Neuronal stem cell (in vitro differentiated cells): ENCODE results near the gene RBP7.

ENCODE experiments used
- DNase-seq: peaks from one replicate; pipeline ENCODE4 v3.0.0-alpha.2; 2013; ENCODE audit warnings: low spot score
- H2AFZ ChIP-seq: one replicate; pipeline ENCODE4 v1.6.1; 2013; ENCODE audit warnings: mild to moderate bottlenecking, low read length, inconsistent platforms
- H2AK5ac ChIP-seq: 2 replicates; pipeline ENCODE4 v1.6.1; 2013; ENCODE audit warnings: low read depth, mild to moderate bottlenecking, inconsistent platforms, low read length, moderate library complexity, mixed read lengths
- H2BK120ac ChIP-seq: 2 replicates; pipeline ENCODE4 v1.6.1; 2013; ENCODE audit warnings: low read depth, mild to moderate bottlenecking, inconsistent platforms, low read length, moderate library complexity, mixed read lengths
- H2BK12ac ChIP-seq: one replicate; pipeline ENCODE4 v1.6.1; 2013; ENCODE audit warnings: low read length, inconsistent platforms
- H2BK15ac ChIP-seq: 2 replicates; pipeline ENCODE4 v1.6.1; 2013; ENCODE audit warnings: mild to moderate bottlenecking, low read length, inconsistent platforms, mixed read lengths
- H2BK5ac ChIP-seq: one replicate; pipeline ENCODE4 v1.6.1; 2013; ENCODE audit warnings: inconsistent platforms, mild to moderate bottlenecking, low read length, moderate library complexity
- H3K14ac ChIP-seq: one replicate; pipeline ENCODE4 v1.6.1; 2013; ENCODE audit warnings: low read length, inconsistent platforms
- H3K18ac ChIP-seq: 2 replicates; pipeline ENCODE4 v1.6.1; 2013; ENCODE audit warnings: low read length, inconsistent platforms
- H3K23ac ChIP-seq: 2 replicates; pipeline ENCODE4 v1.6.1; 2013; ENCODE audit warnings: low read depth, mild to moderate bottlenecking, mixed read lengths, low read length, inconsistent platforms; ENCODE audit not compliant: poor library complexity
- H3K27ac ChIP-seq: replicated peaks from 3 replicates; pipeline ENCODE4 v1.5.1; 2013; ENCODE audit warnings: low read length, inconsistent platforms
- H3K27me3 ChIP-seq, 3 experiments: 2 replicates each; pipeline ENCODE4 v1.6.1; 2013; ENCODE audit warnings: low read length in 3 of 3, mild to moderate bottlenecking in 2 of 3, inconsistent platforms in 1 of 3, low read depth in 1 of 3, mixed read lengths in 1 of 3, moderate library complexity in 1 of 3; ENCODE audit not compliant: control insufficient read depth in 3 of 3, insufficient read depth in 3 of 3
- H3K36me3 ChIP-seq, 2 donors: replicated peaks in 1 of 2; 2 replicates each; pipeline ENCODE4 v1.6.1; 2013; ENCODE audit warnings: low read length in 2 of 2; ENCODE audit not compliant: control insufficient read depth in 2 of 2, insufficient read depth in 2 of 2
- H3K4ac ChIP-seq: 2 replicates; pipeline ENCODE4 v1.6.1; 2013; ENCODE audit warnings: inconsistent platforms, mild to moderate bottlenecking, low read length, moderate library complexity
- H3K4me1 ChIP-seq, 2 donors: 1 replicate in 1 of 2; 2 replicates in 1 of 2; pipeline ENCODE4 v1.6.1; 2013; ENCODE audit warnings: low read length in 2 of 2, low read depth in 1 of 2; ENCODE audit not compliant: control insufficient read depth in 2 of 2, insufficient read depth in 1 of 2
- H3K4me2 ChIP-seq: one replicate; pipeline ENCODE4 v1.6.1; 2013; ENCODE audit warnings: mild to moderate bottlenecking, low read length, inconsistent platforms; ENCODE audit not compliant: insufficient read depth, poor library complexity, severe bottlenecking
- H3K4me3 ChIP-seq, 2 donors: 2 replicates each; pipeline ENCODE4 v1.5.1; 2013; ENCODE audit warnings: low read length in 2 of 2, mild to moderate bottlenecking in 2 of 2, inconsistent platforms in 1 of 2, moderate library complexity in 1 of 2
- H3K79me1 ChIP-seq: one replicate; pipeline ENCODE4 v1.6.1; 2013; ENCODE audit warnings: low read depth, mild to moderate bottlenecking, inconsistent platforms, low read length, moderate library complexity
- H3K9ac ChIP-seq: one replicate; pipeline ENCODE4 v1.6.1; 2013; ENCODE audit warnings: mild to moderate bottlenecking, low read depth, low read length, inconsistent platforms; ENCODE audit not compliant: poor library complexity
- H3K9me3 ChIP-seq, 2 donors: replicated peaks in 1 of 2; 2 replicates each; pipeline versions ENCODE3 to v1.6.1; 2013; ENCODE audit warnings: low read length in 2 of 2, mild to moderate bottlenecking in 2 of 2, inconsistent platforms in 1 of 2, low read depth in 1 of 2, mixed read lengths in 1 of 2, moderate library complexity in 1 of 2; ENCODE audit not compliant: control insufficient read depth in 2 of 2, insufficient read depth in 1 of 2
- H4K8ac ChIP-seq: one replicate; pipeline ENCODE4 v1.6.1; 2013; ENCODE audit warnings: low read depth, mild to moderate bottlenecking, inconsistent platforms, low read length, moderate library complexity
- H4K91ac ChIP-seq: one replicate; pipeline ENCODE4 v1.6.1; 2013; ENCODE audit warnings: low read length, low read depth, mild to moderate bottlenecking, inconsistent platforms; ENCODE audit not compliant: poor library complexity
- WGBS, 2 donors: extraction: QIAGEN DNeasy Blood & Tissue Kit; methylation state at CpG; one replicate each; pipeline ENCODE4 v1.1.7; 2013; ENCODE audit warnings: missing lambda C conversion rate in 2 of 2, mixed read lengths in 1 of 2; ENCODE audit not compliant: insufficient read length in 2 of 2, insufficient replicate concordance in 1 of 2; ENCODE audit errors: extremely low coverage in 2 of 2; 5-methylcytosine and 5-hydroxymethylcytosine counted together

RBP7 gene

GRCh38 chr1:9990944-9991343 is 6.1 kb upstream of the RBP7 start:
- H3K23ac ChIP-seq, result no peak overlapping the region
- H3K4me2 ChIP-seq, result no peak overlapping the region
- H2BK120ac ChIP-seq, result no peak overlapping the region
- DNase-seq, result no peak
- no peaks in the 10 kb centered on the region for H3K4me1 ChIP-seq
- H3K14ac ChIP-seq, result no peak overlapping the region
- no peak overlapping the region for H3K4me3 ChIP-seq
- WGBS, 2 donors, result no CpG with 5 or more reads among the region's 2 CpGs
- H3K27ac ChIP-seq, result no peak overlapping the region
- no peak overlapping the region for H2AFZ ChIP-seq
- H2BK15ac ChIP-seq, result no peak overlapping the region
- no peak overlapping the region for H2BK5ac ChIP-seq
- no peak overlapping the region for H4K8ac ChIP-seq
- no peak overlapping the region for H2AK5ac ChIP-seq
- H3K79me1 ChIP-seq, result no peaks in the 10 kb centered on the region
- H4K91ac ChIP-seq, result no peak overlapping the region
- H3K9ac ChIP-seq, result no peak overlapping the region
- H3K18ac ChIP-seq, result no peak overlapping the region
- no peaks in the 10 kb centered on the region for H3K36me3 ChIP-seq
- H2BK12ac ChIP-seq, result no peak overlapping the region
- H3K4ac ChIP-seq, result no peak overlapping the region
- H3K9me3 ChIP-seq, result no peaks in the 10 kb centered on the region
- H3K27me3 ChIP-seq, result peaks cover 0 to 3% (median 0%) of the 10 kb centered on the region in 3 experiments

DNA sequence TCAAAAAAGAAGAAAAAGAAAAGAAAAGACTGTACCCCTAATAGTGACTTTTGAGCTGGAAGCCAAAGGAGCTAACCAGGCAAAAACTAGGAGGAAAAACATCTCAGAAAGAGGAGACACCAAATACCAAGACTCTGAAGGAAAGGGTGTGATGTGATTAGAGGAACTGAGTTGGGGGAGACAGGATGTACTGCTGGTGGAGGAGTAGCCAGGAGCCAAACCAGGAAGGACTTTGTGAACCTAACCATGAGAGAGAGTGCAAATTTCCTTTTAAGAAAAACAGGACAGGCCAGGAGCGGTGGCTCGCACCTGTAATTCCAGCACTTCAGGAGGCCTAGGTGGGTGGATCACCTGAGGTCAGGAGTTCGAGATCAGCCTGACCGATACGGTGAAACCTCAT is 4.1 kb upstream of the RBP7 start:
- H3K4me1 ChIP-seq, result no peaks in the 10 kb centered on the region
- no peak overlapping the region for H3K9ac ChIP-seq
- no peak overlapping the region for H3K4ac ChIP-seq
- WGBS, 2 donors, result no CpG with 5 or more reads among the region's 5 CpGs
- no peak overlapping the region for H3K23ac ChIP-seq
- H3K36me3 ChIP-seq, result no peaks in the 10 kb centered on the region
- no peak overlapping the region for H3K27ac ChIP-seq
- no peak overlapping the region for H2BK15ac ChIP-seq
- H3K14ac ChIP-seq, result no peak overlapping the region
- H3K9me3 ChIP-seq, result no peaks in the 10 kb centered on the region
- no peak overlapping the region for H2BK12ac ChIP-seq
- no peak overlapping the region for H4K91ac ChIP-seq
- H3K27me3 ChIP-seq, result peaks cover 9 to 19% (median 17%) of the 10 kb centered on the region in 3 experiments
- H2AFZ ChIP-seq, result no peak overlapping the region
- no peak overlapping the region for H2AK5ac ChIP-seq
- H2BK5ac ChIP-seq, result no peak overlapping the region
- H3K79me1 ChIP-seq, result no peaks in the 10 kb centered on the region
- no peak overlapping the region for H3K4me3 ChIP-seq
- H2BK120ac ChIP-seq, result no peak overlapping the region
- no peak overlapping the region for H3K18ac ChIP-seq
- H3K4me2 ChIP-seq, result no peak overlapping the region
- no peak overlapping the region for H4K8ac ChIP-seq
- no peak for DNase-seq

GRCh38 chr1:9993561-9994075 is 3.4 kb upstream of the RBP7 start:
- H4K91ac ChIP-seq, result no peak overlapping the region
- H3K9ac ChIP-seq, result no peak overlapping the region
- H2BK5ac ChIP-seq, result no peak overlapping the region
- H4K8ac ChIP-seq, result no peak overlapping the region
- H2BK12ac ChIP-seq, result no peak overlapping the region
- WGBS, 2 donors, result no CpG with 5 or more reads among the region's 7 CpGs
- no peaks in the 10 kb centered on the region for H3K4me1 ChIP-seq
- no peak overlapping the region for H3K4me3 ChIP-seq
- no peaks in the 10 kb centered on the region for H3K36me3 ChIP-seq
- no peak overlapping the region for H3K18ac ChIP-seq
- no peak for DNase-seq
- H3K79me1 ChIP-seq, result no peaks in the 10 kb centered on the region
- H3K27me3 ChIP-seq, result peaks cover 9 to 25% (median 23%) of the 10 kb centered on the region in 3 experiments
- no peak overlapping the region for H3K4ac ChIP-seq
- H2BK15ac ChIP-seq, result no peak overlapping the region
- H3K9me3 ChIP-seq, result peaks cover 0 to 1% of the 10 kb centered on the region in 2 donors
- no peak overlapping the region for H3K27ac ChIP-seq
- no peak overlapping the region for H2BK120ac ChIP-seq
- H3K23ac ChIP-seq, result no peak overlapping the region
- no peak overlapping the region for H3K14ac ChIP-seq
- no peak overlapping the region for H2AFZ ChIP-seq
- no peak overlapping the region for H3K4me2 ChIP-seq
- H2AK5ac ChIP-seq, result no peak overlapping the region

GRCh38 chr1:10001016-10001665 is 4.1 kb downstream of the RBP7 start:
- Histone ChIP-seq H3K9ac (no peak overlapping the region), H2AK5ac (no peak overlapping the region), H2BK15ac (no peak overlapping the region), H3K27ac (no peak overlapping the region), H3K79me1 (no peaks in the 10 kb centered on the region), H3K14ac (no peak overlapping the region), H3K4me2 (no peak overlapping the region), H3K18ac (no peak overlapping the region), H3K9me3 (peaks cover 0 to 5% of the 10 kb centered on the region in 2 donors), H3K36me3 (no peaks in the 10 kb centered on the region), H3K4ac (no peak overlapping the region), H3K4me3 (no peak overlapping the region), H3K27me3 (peaks cover 9 to 29% (median 27%) of the 10 kb centered on the region in 3 experiments), H2BK5ac (no peak overlapping the region), H4K91ac (no peak overlapping the region), H2AFZ (no peak overlapping the region), H2BK12ac (no peak overlapping the region), H2BK120ac (no peak overlapping the region), H3K4me1 (no peaks in the 10 kb centered on the region), H4K8ac (no peak overlapping the region), H3K23ac (no peak overlapping the region)
- no CpG with 5 or more reads among the region's 8 CpGs for WGBS, 2 donors
- no peak for DNase-seq
